Measurements from ENCODE around the gene IDUA.

IDUA gene

GRCh38 chr4:947491-947971 is 39.3 kb upstream of the IDUA start:
- no peak for DNase-seq
- no peak overlapping the region for H2BK15ac ChIP-seq (replicated peaks; ENCODE audit: low read depth)

GRCh38 chr4:948101-948935 is 38.5 kb upstream of the IDUA start:
- Histone ChIP-seq H3K9ac (ENCODE audit: low read length) (no peak overlapping the region), H3K56ac (ENCODE audit: low read length) (no peak overlapping the region), H2BK5ac (ENCODE audit: low read length) (no peak overlapping the region), H2BK120ac (ENCODE audit: low read depth, low read length) (no peak overlapping the region), H3K4me3 (ENCODE audit: low read length) (no peak overlapping the region), H3K79me1 (ENCODE audit: low read length) (no peaks in the 10 kb centered on the region), H3K4me2 (ENCODE audit: low read length) (no peak overlapping the region), H4K5ac (ENCODE audit: low read length) (no peak overlapping the region), H3K27ac (ENCODE audit: low read depth, low read length) (no peak overlapping the region), H3K18ac (ENCODE audit: low read length) (no peak overlapping the region), H2AK5ac (ENCODE audit: low read length) (no peak overlapping the region), H3K36me3 (ENCODE audit: control insufficient read depth, insufficient read depth, low read length) (no peaks in the 10 kb centered on the region), H2BK15ac (replicated peaks; ENCODE audit: low read depth) (no peak overlapping the region), H3K27me3 (ENCODE audit: insufficient read depth, low read length, poor library complexity) (peaks cover 2% of the 10 kb centered on the region), H3K4me1 (ENCODE audit: control insufficient read depth, low read depth, low read length) (peaks cover 5% of the 10 kb centered on the region), H4K8ac (ENCODE audit: low read depth, low read length) (no peak overlapping the region), H3K4ac (ENCODE audit: low read depth, low read length) (no peak overlapping the region), H3K79me2 (ENCODE audit: control insufficient read depth, insufficient read depth, low read length) (no peaks in the 10 kb centered on the region), H3K23ac (ENCODE audit: low read length) (no peak overlapping the region)
- WGBS (ENCODE audit: extremely low coverage, insufficient coverage, low lambda C conversion rate), result no CpG with 5 or more reads among the region's 33 CpGs
- no peak for DNase-seq

More at GRCh38 chr4:947491-947971, 39.3 kb upstream of the IDUA start:
- Histone ChIP-seq H3K4me3 (ENCODE audit: low read length) (no peak overlapping the region), H3K27ac (ENCODE audit: low read depth, low read length) (no peak overlapping the region), H2BK120ac (ENCODE audit: low read depth, low read length) (no peak overlapping the region), H3K79me1 (ENCODE audit: low read length) (no peaks in the 10 kb centered on the region), H2AK5ac (ENCODE audit: low read length) (no peak overlapping the region), H3K4ac (ENCODE audit: low read depth, low read length) (no peak overlapping the region), H3K36me3 (ENCODE audit: control insufficient read depth, insufficient read depth, low read length) (no peaks in the 10 kb centered on the region), H2BK5ac (ENCODE audit: low read length) (no peak overlapping the region), H3K4me2 (ENCODE audit: low read length) (no peak overlapping the region), H3K9ac (ENCODE audit: low read length) (no peak overlapping the region), H3K79me2 (ENCODE audit: control insufficient read depth, insufficient read depth, low read length) (no peaks in the 10 kb centered on the region), H3K23ac (ENCODE audit: low read length) (no peak overlapping the region), H4K5ac (ENCODE audit: low read length) (no peak overlapping the region), H3K27me3 (ENCODE audit: insufficient read depth, low read length, poor library complexity) (peaks cover 2% of the 10 kb centered on the region), H3K4me1 (ENCODE audit: control insufficient read depth, low read depth, low read length) (peaks cover 5% of the 10 kb centered on the region), H3K18ac (ENCODE audit: low read length) (no peak overlapping the region), H3K56ac (ENCODE audit: low read length) (no peak overlapping the region), H4K8ac (ENCODE audit: low read depth, low read length) (no peak overlapping the region)
- no CpG with 5 or more reads among the region's 19 CpGs for WGBS (ENCODE audit: extremely low coverage, insufficient coverage, low lambda C conversion rate)

- Histone ChIP-seq H3K27me3 (ENCODE audit: insufficient read depth, low read length, poor library complexity) (peaks cover 2% of the 10 kb centered on the region), H3K18ac (ENCODE audit: low read length) (no peak overlapping the region), H2BK5ac (ENCODE audit: low read length) (no peak overlapping the region), H3K4me2 (ENCODE audit: low read length) (no peak overlapping the region), H3K4me1 (ENCODE audit: control insufficient read depth, low read depth, low read length) (peaks cover 5% of the 10 kb centered on the region), H4K5ac (ENCODE audit: low read length) (no peak overlapping the region), H3K79me2 (ENCODE audit: control insufficient read depth, insufficient read depth, low read length) (no peaks in the 10 kb centered on the region), H2BK120ac (ENCODE audit: low read depth, low read length) (no peak overlapping the region), H3K79me1 (ENCODE audit: low read length) (no peaks in the 10 kb centered on the region), H2AK5ac (ENCODE audit: low read length) (no peak overlapping the region), H3K23ac (ENCODE audit: low read length) (no peak overlapping the region), H3K4ac (ENCODE audit: low read depth, low read length) (no peak overlapping the region), H4K8ac (ENCODE audit: low read depth, low read length) (no peak overlapping the region), H3K4me3 (ENCODE audit: low read length) (no peak overlapping the region), H3K36me3 (ENCODE audit: control insufficient read depth, insufficient read depth, low read length) (no peaks in the 10 kb centered on the region), H3K9ac (ENCODE audit: low read length) (no peak overlapping the region), H3K27ac (ENCODE audit: low read depth, low read length) (no peak overlapping the region), H3K56ac (ENCODE audit: low read length) (no peak overlapping the region), H2BK15ac (replicated peaks; ENCODE audit: low read depth) (no peak overlapping the region)
- no peak for DNase-seq
- WGBS (ENCODE audit: extremely low coverage, insufficient coverage, low lambda C conversion rate), result no CpG with 5 or more reads among the region's 13 CpGs
Observed at GRCh38 chr4:948936-949300, 37.9 kb upstream of the IDUA start.

GRCh38 chr4:949656-950055 is 37.2 kb upstream of the IDUA start:
- DNase-seq, result no peak
- no peak overlapping the region for H2BK120ac ChIP-seq (ENCODE audit: low read depth, low read length)
- H2AK5ac ChIP-seq (ENCODE audit: low read length), result no peak overlapping the region
- H2BK5ac ChIP-seq (ENCODE audit: low read length), result no peak overlapping the region
- no peak overlapping the region for H4K8ac ChIP-seq (ENCODE audit: low read depth, low read length)
- H3K36me3 ChIP-seq (ENCODE audit: control insufficient read depth, insufficient read depth, low read length), result no peaks in the 10 kb centered on the region
- H3K4ac ChIP-seq (ENCODE audit: low read depth, low read length), result no peak overlapping the region
- H2BK15ac ChIP-seq (replicated peaks; ENCODE audit: low read depth), result no peak overlapping the region
- H3K79me2 ChIP-seq (ENCODE audit: control insufficient read depth, insufficient read depth, low read length), result no peaks in the 10 kb centered on the region
- no peak overlapping the region for H3K56ac ChIP-seq (ENCODE audit: low read length)
- H3K23ac ChIP-seq (ENCODE audit: low read length), result no peak overlapping the region
- H3K4me1 ChIP-seq (ENCODE audit: control insufficient read depth, low read depth, low read length), result peaks cover 5% of the 10 kb centered on the region
- H3K4me2 ChIP-seq (ENCODE audit: low read length), result no peak overlapping the region
- WGBS (ENCODE audit: extremely low coverage, insufficient coverage, low lambda C conversion rate), result no CpG with 5 or more reads among the region's 20 CpGs
- H3K9ac ChIP-seq (ENCODE audit: low read length), result no peak overlapping the region
- no peaks in the 10 kb centered on the region for H3K79me1 ChIP-seq (ENCODE audit: low read length)
- no peak overlapping the region for H3K27ac ChIP-seq (ENCODE audit: low read depth, low read length)
- H3K4me3 ChIP-seq (ENCODE audit: low read length), result no peak overlapping the region
- H4K5ac ChIP-seq (ENCODE audit: low read length), result no peak overlapping the region
- H3K18ac ChIP-seq (ENCODE audit: low read length), result no peak overlapping the region
- H3K27me3 ChIP-seq (ENCODE audit: insufficient read depth, low read length, poor library complexity), result peaks cover 2% of the 10 kb centered on the region

- Histone ChIP-seq H3K27ac (ENCODE audit: low read depth, low read length) (no peak overlapping the region), H3K36me3 (ENCODE audit: control insufficient read depth, insufficient read depth, low read length) (no peaks in the 10 kb centered on the region), H3K9ac (ENCODE audit: low read length) (no peak overlapping the region), H4K8ac (ENCODE audit: low read depth, low read length) (no peak overlapping the region), H2AK5ac (ENCODE audit: low read length) (no peak overlapping the region), H4K5ac (ENCODE audit: low read length) (no peak overlapping the region), H3K79me1 (ENCODE audit: low read length) (no peaks in the 10 kb centered on the region), H3K4ac (ENCODE audit: low read depth, low read length) (no peak overlapping the region), H2BK120ac (ENCODE audit: low read depth, low read length) (no peak overlapping the region), H3K79me2 (ENCODE audit: control insufficient read depth, insufficient read depth, low read length) (no peaks in the 10 kb centered on the region), H3K23ac (ENCODE audit: low read length) (no peak overlapping the region), H2BK5ac (ENCODE audit: low read length) (no peak overlapping the region), H3K4me1 (ENCODE audit: control insufficient read depth, low read depth, low read length) (peaks cover 3% of the 10 kb centered on the region), H3K4me3 (ENCODE audit: low read length) (no peak overlapping the region), H3K18ac (ENCODE audit: low read length) (no peak overlapping the region), H2BK15ac (replicated peaks; ENCODE audit: low read depth) (no peak overlapping the region), H3K56ac (ENCODE audit: low read length) (no peak overlapping the region), H3K4me2 (ENCODE audit: low read length) (no peak overlapping the region), H3K27me3 (ENCODE audit: insufficient read depth, low read length, poor library complexity) (peaks cover 2% of the 10 kb centered on the region)
- WGBS (ENCODE audit: extremely low coverage, insufficient coverage, low lambda C conversion rate), result no CpG with 5 or more reads among the region's 30 CpGs
- DNase-seq, result no peak
Observed at GRCh38 chr4:950136-951020, 36.5 kb upstream of the IDUA start.
